H9 (cell line): ENCODE results near the gene ZBTB47. TPM values are rescaled to one million over a fixed set of nuclear protein-coding genes. Genes with fewer than 3 reads are reported as not detected.

Experiments
- DNase-seq: peaks from one replicate; pipeline ENCODE4 v3.0.0-alpha.2; 2017
- H2AFZ ChIP-seq: one replicate; pipeline ENCODE4 v1.6.1; 2013; ENCODE audit warnings: mild to moderate bottlenecking, low read length, control low read depth, moderate library complexity
- H2AK5ac ChIP-seq: 2 replicates; pipeline ENCODE4 v1.6.1; 2013; ENCODE audit warnings: low read length, control low read depth, mixed read lengths; ENCODE audit not compliant: insufficient read length
- H2BK120ac ChIP-seq: one replicate; pipeline ENCODE4 v1.6.1; 2013; ENCODE audit warnings: low read depth, mild to moderate bottlenecking, low read length, control low read depth, inconsistent platforms; ENCODE audit not compliant: poor library complexity, severe bottlenecking
- H2BK12ac ChIP-seq: 2 replicates; pipeline ENCODE4 v1.6.1; 2013; ENCODE audit warnings: low read length, control low read depth, mixed read lengths, low read depth; ENCODE audit not compliant: insufficient read length
- H2BK15ac ChIP-seq: 2 replicates; pipeline ENCODE4 v1.6.1; 2013; ENCODE audit warnings: low read depth, low read length, control low read depth
- H2BK20ac ChIP-seq: one replicate; pipeline ENCODE4 v1.6.1; 2013; ENCODE audit warnings: low read depth, mild to moderate bottlenecking, low read length, control low read depth, inconsistent platforms; ENCODE audit not compliant: poor library complexity, severe bottlenecking
- H2BK5ac ChIP-seq: 2 replicates; pipeline ENCODE4 v1.6.1; 2013; ENCODE audit warnings: low read length, control low read depth, mixed read lengths; ENCODE audit not compliant: insufficient read length
- H3K14ac ChIP-seq: 2 replicates; pipeline ENCODE4 v1.6.1; 2013; ENCODE audit warnings: low read length, control low read depth; ENCODE audit not compliant: insufficient read depth
- H3K18ac ChIP-seq: 2 replicates; pipeline ENCODE4 v1.6.1; 2013; ENCODE audit warnings: low read depth, mild to moderate bottlenecking, mixed read lengths, low read length, control low read depth; ENCODE audit not compliant: insufficient read length
- H3K23ac ChIP-seq: 2 replicates; pipeline ENCODE4 v1.6.1; 2013; ENCODE audit warnings: low read length, control low read depth, mixed read lengths, low read depth; ENCODE audit not compliant: insufficient read length
- H3K23me2 ChIP-seq: 2 replicates; pipeline ENCODE4 v1.6.1; 2013; ENCODE audit warnings: low read depth, mild to moderate bottlenecking, mixed read lengths, low read length, control low read depth; ENCODE audit not compliant: insufficient read length, poor library complexity, severe bottlenecking
- H3K27ac ChIP-seq: 2 replicates; pipeline ENCODE4 v1.5.1; 2013; ENCODE audit warnings: low read length, control low read depth, mixed read lengths, low read depth; ENCODE audit not compliant: insufficient read length
- H3K27me3 ChIP-seq: 2 replicates; pipeline ENCODE4 v1.6.1; 2013; ENCODE audit warnings: low read length, control low read depth, inconsistent platforms; ENCODE audit not compliant: insufficient read depth
- H3K4ac ChIP-seq: 2 replicates; pipeline ENCODE4 v1.6.1; 2013; ENCODE audit warnings: low read depth, mild to moderate bottlenecking, control low read depth, inconsistent platforms, low read length, moderate library complexity
- H3K4me1 ChIP-seq: 2 replicates; pipeline ENCODE4 v1.6.1; 2013; ENCODE audit warnings: low read length, control low read depth, inconsistent platforms; ENCODE audit not compliant: insufficient read depth
- H3K4me2 ChIP-seq: 2 replicates; pipeline ENCODE4 v1.6.1; 2013; ENCODE audit warnings: low read length, control low read depth, mixed read lengths; ENCODE audit not compliant: insufficient read length, insufficient read depth
- H3K56ac ChIP-seq: 2 replicates; pipeline ENCODE4 v1.6.1; 2013; ENCODE audit warnings: low read depth, mild to moderate bottlenecking, mixed read lengths, low read length, control low read depth; ENCODE audit not compliant: insufficient read length
- H3K79me1 ChIP-seq: 2 replicates; pipeline ENCODE4 v1.6.1; 2013; ENCODE audit warnings: low read depth, mild to moderate bottlenecking, moderate library complexity, low read length, control low read depth, inconsistent platforms; ENCODE audit not compliant: insufficient read depth, poor library complexity, severe bottlenecking
- H3K79me2 ChIP-seq: 2 replicates; pipeline ENCODE4 v1.6.1; 2013; ENCODE audit warnings: low read length, control low read depth, inconsistent platforms; ENCODE audit not compliant: insufficient read depth
- H3K9ac ChIP-seq: 2 replicates; pipeline ENCODE4 v1.6.1; 2013; ENCODE audit warnings: low read length, control low read depth, mixed read lengths; ENCODE audit not compliant: insufficient read length; ENCODE audit errors: extremely low read depth
- H3K9me3 ChIP-seq: one replicate; pipeline ENCODE4 v1.6.1; 2013; ENCODE audit warnings: low read depth, low read length, inconsistent platforms; ENCODE audit not compliant: control insufficient read depth
- H3T11ph ChIP-seq: one replicate; pipeline ENCODE4 v1.6.1; 2013; ENCODE audit warnings: mild to moderate bottlenecking, low read length, control low read depth, inconsistent platforms
- H4K20me1 ChIP-seq: one replicate; pipeline ENCODE4 v1.6.1; 2013; ENCODE audit not compliant: control insufficient read depth, insufficient read length, insufficient read depth
- H4K5ac ChIP-seq: 2 replicates; pipeline ENCODE4 v1.6.1; 2013; ENCODE audit warnings: low read depth, mild to moderate bottlenecking, mixed read lengths, low read length, control low read depth; ENCODE audit not compliant: insufficient read length
- H4K8ac ChIP-seq: replicated peaks from 2 replicates; pipeline ENCODE4 v1.6.1; 2013; ENCODE audit warnings: low read length, control low read depth, mixed read lengths, low read depth; ENCODE audit not compliant: insufficient read length
- H4K91ac ChIP-seq: 2 replicates; pipeline ENCODE4 v1.6.1; 2013; ENCODE audit warnings: low read depth, mild to moderate bottlenecking, moderate library complexity, mixed read lengths, low read length, control low read depth; ENCODE audit not compliant: insufficient read length
- H3K27ac Mint-ChIP-seq, 3 experiments: 2 replicates in 2 of 3; 3 replicates in 1 of 3; pipeline ENCODE4 v1.8.0; 2020 to 2021; ENCODE audit warnings: mixed read lengths in 3 of 3, mild to moderate bottlenecking in 1 of 3, moderate library complexity in 1 of 3
- H3K27me3 Mint-ChIP-seq: 2 replicates; pipeline ENCODE4 v1.8.0; 2021; ENCODE audit warnings: low read depth, mild to moderate bottlenecking, moderate library complexity, mixed read lengths
- H3K36me3 Mint-ChIP-seq, 3 experiments: 2 replicates in 2 of 3; 3 replicates in 1 of 3; pipeline ENCODE4 v1.8.0; 2020 to 2021; ENCODE audit warnings: low read depth in 3 of 3, mixed read lengths in 3 of 3; ENCODE audit not compliant: insufficient read depth in 1 of 3
- H3K4me1 Mint-ChIP-seq, 2 experiments: 2 replicates each; pipeline ENCODE4 v1.8.0; 2020; ENCODE audit warnings: mixed read lengths in 2 of 2
- H3K4me3 Mint-ChIP-seq, 2 experiments: 2 replicates in 1 of 2; 3 replicates in 1 of 2; pipeline ENCODE4 v1.8.0; 2020 to 2021; ENCODE audit warnings: mild to moderate bottlenecking in 2 of 2, mixed read lengths in 2 of 2, moderate library complexity in 1 of 2
- H3K9me3 Mint-ChIP-seq, 2 experiments: 2 replicates in 1 of 2; 3 replicates in 1 of 2; pipeline ENCODE4 v1.8.0; 2020; ENCODE audit warnings: mild to moderate bottlenecking in 2 of 2, mixed read lengths in 2 of 2, moderate library complexity in 1 of 2
- WGBS: extraction: QIAGEN DNeasy Blood & Tissue Kit; methylation state at CpG from one replicate; pipeline ENCODE4 v1.1.7; 2013; ENCODE audit warnings: missing lambda C conversion rate, low lambda C conversion rate, mixed read lengths; ENCODE audit not compliant: insufficient read length; ENCODE audit errors: extremely low coverage; 5-methylcytosine and 5-hydroxymethylcytosine counted together
- total RNA-seq: library from RNA; stranded (reverse); gene quantifications from 2 replicates; pipeline ENCODE4 v1.2.1, GENCODE V29; 2021
- TF ChIP-seq, protein P1 (sequence below): fragments of 200-600 bp; sonication (generic); conservative IDR thresholded peaks from 3 replicates; pipeline ENCODE4 v1.8.0; 2021; ENCODE audit warnings: antibody characterized with exemption, mild to moderate bottlenecking

ZBTB47 gene
- total RNA-seq, 1 experiment from 2014 or later, result 3.6 TPM

DNA sequence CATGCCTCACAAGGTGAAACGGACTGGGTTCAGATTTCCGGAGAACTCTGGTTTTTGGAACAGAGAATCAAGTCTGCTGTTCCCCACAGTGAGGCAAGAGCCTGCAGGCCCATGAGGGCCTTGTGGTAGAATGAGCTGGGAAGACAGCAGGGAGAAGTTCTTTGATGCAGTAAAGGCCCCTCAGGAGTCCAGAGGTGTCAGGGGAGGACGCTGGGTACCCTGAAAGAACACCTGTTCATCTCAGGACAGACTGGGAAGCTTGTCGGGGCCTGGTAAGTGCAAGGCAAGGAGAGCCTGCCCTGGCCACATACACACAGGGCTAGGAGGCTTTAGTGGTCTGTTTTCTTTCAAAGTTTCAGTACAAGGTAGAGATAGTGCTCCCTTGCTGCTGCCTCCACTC, 3.7 kb upstream of the ZBTB47 start:
- Histone ChIP-seq H3K4ac (no peak overlapping the region), H3K27me3 (no peaks in the 10 kb centered on the region), H3K14ac (no peak overlapping the region), H3K9ac (no peak overlapping the region), H2AK5ac (no peak overlapping the region), H4K20me1 (no peaks in the 10 kb centered on the region), H3K23me2 (no peaks in the 10 kb centered on the region), H4K91ac (no peak overlapping the region), H3K79me1 (no peaks in the 10 kb centered on the region), H3K79me2 (no peaks in the 10 kb centered on the region), H3K4me1 (peaks cover 3% of the 10 kb centered on the region; the same call in 1 of the 2 replicates), H4K5ac (no peak overlapping the region), H2BK20ac (no peak overlapping the region), H3K23ac (no peak overlapping the region), H2BK12ac (no peak overlapping the region), H3K9me3 (no peaks in the 10 kb centered on the region), H2BK120ac (no peak overlapping the region), H3K27ac (no peak overlapping the region), H2BK15ac (no peak overlapping the region), H3K56ac (no peak overlapping the region), H4K8ac (no peak overlapping the region), H3T11ph (no peak overlapping the region), H3K4me2 (no peak overlapping the region), H2AFZ (no peak overlapping the region), H2BK5ac (no peak overlapping the region), H3K18ac (no peak overlapping the region)
- Mint-ChIP-seq H3K27me3 (no peaks in the 10 kb centered on the region), H3K36me3 (peaks cover 14 to 45% (median 40%) of the 10 kb centered on the region in 3 experiments; a peak in 6 of 7 replicates), H3K4me3 (no peak overlapping the region), H3K4me1 (peaks cover 45% of the 10 kb centered on the region in 2 experiments), H3K9me3 (no peaks in the 10 kb centered on the region), H3K27ac (peak overlapping the region; percentile 50 to 71 (median 50); a peak in 5 of 7 replicates)
- TF ChIP-seq, protein P1, sequence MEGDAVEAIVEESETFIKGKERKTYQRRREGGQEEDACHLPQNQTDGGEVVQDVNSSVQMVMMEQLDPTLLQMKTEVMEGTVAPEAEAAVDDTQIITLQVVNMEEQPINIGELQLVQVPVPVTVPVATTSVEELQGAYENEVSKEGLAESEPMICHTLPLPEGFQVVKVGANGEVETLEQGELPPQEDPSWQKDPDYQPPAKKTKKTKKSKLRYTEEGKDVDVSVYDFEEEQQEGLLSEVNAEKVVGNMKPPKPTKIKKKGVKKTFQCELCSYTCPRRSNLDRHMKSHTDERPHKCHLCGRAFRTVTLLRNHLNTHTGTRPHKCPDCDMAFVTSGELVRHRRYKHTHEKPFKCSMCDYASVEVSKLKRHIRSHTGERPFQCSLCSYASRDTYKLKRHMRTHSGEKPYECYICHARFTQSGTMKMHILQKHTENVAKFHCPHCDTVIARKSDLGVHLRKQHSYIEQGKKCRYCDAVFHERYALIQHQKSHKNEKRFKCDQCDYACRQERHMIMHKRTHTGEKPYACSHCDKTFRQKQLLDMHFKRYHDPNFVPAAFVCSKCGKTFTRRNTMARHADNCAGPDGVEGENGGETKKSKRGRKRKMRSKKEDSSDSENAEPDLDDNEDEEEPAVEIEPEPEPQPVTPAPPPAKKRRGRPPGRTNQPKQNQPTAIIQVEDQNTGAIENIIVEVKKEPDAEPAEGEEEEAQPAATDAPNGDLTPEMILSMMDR, result no peak
- DNase-seq, result no peak
- no CpG with 5 or more reads among the region's 4 CpGs for WGBS
